PFSK-1 (cell line): Measurements from ENCODE around the gene HOXB2.

Source experiments
- FOXP2 ChIP-seq: optimal IDR thresholded peaks from 2 replicates; pipeline ENCODE3; 2011; ENCODE audit warnings: borderline replicate concordance, control low read depth, inconsistent platforms; ENCODE audit not compliant: insufficient read depth; ENCODE audit errors: extremely low read length, extremely low read depth
- POLR2AphosphoS5 ChIP-seq: IDR thresholded peaks from 2 replicates; pipeline ENCODE4 v1.6.1; 2012; ENCODE audit warnings: low read depth, mild to moderate bottlenecking, control low read depth, low read length, moderate library complexity
- REST ChIP-seq, 2 experiments: IDR thresholded peaks; 2 replicates each; pipeline versions ENCODE4 v1.6.1 to v1.8.0; 2011 to 2012; ENCODE audit warnings: low read depth in 2 of 2, low read length in 2 of 2, control low read depth in 1 of 2, inconsistent platforms in 1 of 2, mild to moderate bottlenecking in 1 of 2, moderate library complexity in 1 of 2; ENCODE audit not compliant: insufficient read depth in 1 of 2
- SIN3A ChIP-seq: IDR thresholded peaks from 2 replicates; pipeline ENCODE4 v1.6.1; 2012; ENCODE audit warnings: mild to moderate bottlenecking, low read length, moderate library complexity, borderline replicate concordance; ENCODE audit not compliant: insufficient read depth
- TAF1 ChIP-seq: IDR thresholded peaks from 2 replicates; pipeline ENCODE4 v1.6.1; 2012; ENCODE audit warnings: low read length, control low read depth, borderline replicate concordance; ENCODE audit not compliant: insufficient read depth

Gene HOXB2

GRCh38 chr17:48520631-48521079, 24.3 kb downstream of the HOXB2 start:
- no peak for TF ChIP-seq TAF1
- no peak for TF ChIP-seq SIN3A
- TF ChIP-seq REST (IDR thresholded peaks at IDR 0.05; ENCODE audit: insufficient read depth in 1 of 2, low read depth in 2 of 2, low read length in 2 of 2) = no peak
- no peak for TF ChIP-seq FOXP2
- no peak for TF ChIP-seq POLR2AphosphoS5

GRCh38 chr17:48519427-48519826, 25.5 kb downstream of the HOXB2 start:
- TF ChIP-seq FOXP2 = no peak
- no peak for TF ChIP-seq REST (IDR thresholded peaks at IDR 0.05; ENCODE audit: insufficient read depth in 1 of 2, low read depth in 2 of 2, low read length in 2 of 2)

DNA sequence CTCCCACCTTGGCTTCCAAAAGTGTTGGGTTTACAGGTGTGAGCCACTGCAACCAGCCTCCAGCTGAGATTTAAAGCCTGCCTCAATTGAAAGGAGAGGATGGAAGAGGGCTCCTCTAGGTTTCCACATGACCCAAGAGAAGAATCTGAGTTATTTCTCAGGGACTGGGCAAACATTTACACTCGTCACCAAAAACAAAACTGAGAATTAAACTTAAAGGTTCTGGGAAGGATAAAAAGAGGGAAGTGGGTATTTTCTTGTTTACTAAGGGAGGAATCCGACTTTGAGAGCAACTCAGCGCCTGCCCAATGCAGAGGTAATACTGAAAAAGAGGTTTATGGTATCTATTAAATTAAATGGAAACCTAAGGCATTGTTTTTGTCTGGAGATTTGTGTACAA, 27.4 kb downstream of the HOXB2 start:
- TF ChIP-seq FOXP2 (no peak), SIN3A (no peak), POLR2AphosphoS5 (no peak), REST (IDR thresholded peaks at IDR 0.05; ENCODE audit: insufficient read depth in 1 of 2, low read depth in 2 of 2, low read length in 2 of 2) (no peak), TAF1 (no peak)

- TF ChIP-seq FOXP2 (no peak), POLR2AphosphoS5 (no peak), SIN3A (no peak), REST (IDR thresholded peaks at IDR 0.05; ENCODE audit: insufficient read depth in 1 of 2, low read depth in 2 of 2, low read length in 2 of 2) (no peak), TAF1 (no peak)
Measured at GRCh38 chr17:48515925-48516900, 28.7 kb downstream of the HOXB2 start.

DNA sequence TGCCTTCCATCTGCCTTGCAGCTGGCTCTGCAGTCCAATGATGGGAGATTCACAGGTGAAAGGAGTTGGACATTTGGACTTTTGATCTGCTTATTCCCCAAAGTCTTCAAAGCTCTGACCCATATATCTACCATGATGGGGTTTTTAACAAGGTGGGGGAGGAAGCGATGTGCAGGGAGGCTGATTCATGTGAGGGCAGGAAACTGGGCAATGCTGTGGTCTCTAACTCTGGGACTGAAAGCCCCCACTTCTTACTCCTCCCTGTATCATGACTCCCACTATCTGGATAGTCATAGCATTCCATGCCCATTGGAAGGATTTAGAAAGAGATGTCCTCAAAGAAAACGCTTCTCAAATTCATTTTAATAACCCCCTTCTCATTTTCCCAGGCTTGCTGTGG, 30.4 kb downstream of the HOXB2 start:
- TF ChIP-seq SIN3A (no peak), FOXP2 (no peak), REST (IDR thresholded peaks at IDR 0.05; ENCODE audit: insufficient read depth in 1 of 2, low read depth in 2 of 2, low read length in 2 of 2) (no peak), POLR2AphosphoS5 (no peak), TAF1 (no peak)
